GM10248 (cell line): ENCODE results near the gene CFP.

ENCODE experiments used
- CTCF ChIA-PET: fragments of 300-600 bp; sonication (Branson Sonifier 250); formaldehyde crosslinking; extraction: SDS; loops from one replicate; lab custom pipeline; 2021; ENCODE audit warnings: antibody characterized with exemption; lab: Yijun Ruan, JAX
- POLR2A ChIA-PET: fragments of 350-650 bp; sonication (Branson Sonifier 250); formaldehyde crosslinking; extraction: SDS; loops from one replicate; lab custom pipeline; 2020; ENCODE audit warnings: antibody characterized with exemption; lab: Yijun Ruan, JAX
- DNase-seq: peaks from one replicate; pipeline ENCODE4 v3.0.0; 2012; ENCODE audit errors: extremely low spot score
- TF ChIP-seq, protein P1 (sequence below): IDR thresholded peaks from 2 replicates; pipeline ENCODE4 v1.5.1; 2012; ENCODE audit warnings: mild to moderate bottlenecking, low read depth; ENCODE audit errors: extremely low read depth, missing control alignments, control extremely low read depth

CFP gene

DNA sequence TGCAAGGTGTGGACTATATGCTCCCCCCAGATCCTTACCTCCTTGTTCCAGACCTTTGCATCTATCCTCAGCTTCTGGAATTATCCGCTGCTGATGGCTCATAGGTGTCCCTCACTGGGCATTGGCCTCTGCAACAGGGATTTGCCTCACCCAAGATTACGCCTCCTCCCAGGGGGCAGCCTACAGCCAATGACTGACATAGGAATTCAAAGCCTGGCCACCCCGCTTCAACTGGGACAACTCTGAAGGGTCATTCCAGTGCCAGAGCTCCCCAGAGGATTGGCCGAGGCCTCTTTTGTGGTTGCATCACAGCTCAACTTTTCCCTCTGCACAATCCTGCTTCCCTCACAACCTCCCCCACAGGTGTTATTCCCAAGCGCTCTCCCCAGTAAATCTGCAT is 15.1 kb downstream of the CFP start:
- ChIA-PET CTCF (interaction anchor here (1.6 kb wide), 1 partner anchor 9 kb away, joined by 6 read pairs; no protein-coding TSS in a partner anchor), POLR2A (no interaction called here)
- DNase-seq, result no peak
- TF ChIP-seq, protein P1, sequence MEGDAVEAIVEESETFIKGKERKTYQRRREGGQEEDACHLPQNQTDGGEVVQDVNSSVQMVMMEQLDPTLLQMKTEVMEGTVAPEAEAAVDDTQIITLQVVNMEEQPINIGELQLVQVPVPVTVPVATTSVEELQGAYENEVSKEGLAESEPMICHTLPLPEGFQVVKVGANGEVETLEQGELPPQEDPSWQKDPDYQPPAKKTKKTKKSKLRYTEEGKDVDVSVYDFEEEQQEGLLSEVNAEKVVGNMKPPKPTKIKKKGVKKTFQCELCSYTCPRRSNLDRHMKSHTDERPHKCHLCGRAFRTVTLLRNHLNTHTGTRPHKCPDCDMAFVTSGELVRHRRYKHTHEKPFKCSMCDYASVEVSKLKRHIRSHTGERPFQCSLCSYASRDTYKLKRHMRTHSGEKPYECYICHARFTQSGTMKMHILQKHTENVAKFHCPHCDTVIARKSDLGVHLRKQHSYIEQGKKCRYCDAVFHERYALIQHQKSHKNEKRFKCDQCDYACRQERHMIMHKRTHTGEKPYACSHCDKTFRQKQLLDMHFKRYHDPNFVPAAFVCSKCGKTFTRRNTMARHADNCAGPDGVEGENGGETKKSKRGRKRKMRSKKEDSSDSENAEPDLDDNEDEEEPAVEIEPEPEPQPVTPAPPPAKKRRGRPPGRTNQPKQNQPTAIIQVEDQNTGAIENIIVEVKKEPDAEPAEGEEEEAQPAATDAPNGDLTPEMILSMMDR, result no peak

DNA sequence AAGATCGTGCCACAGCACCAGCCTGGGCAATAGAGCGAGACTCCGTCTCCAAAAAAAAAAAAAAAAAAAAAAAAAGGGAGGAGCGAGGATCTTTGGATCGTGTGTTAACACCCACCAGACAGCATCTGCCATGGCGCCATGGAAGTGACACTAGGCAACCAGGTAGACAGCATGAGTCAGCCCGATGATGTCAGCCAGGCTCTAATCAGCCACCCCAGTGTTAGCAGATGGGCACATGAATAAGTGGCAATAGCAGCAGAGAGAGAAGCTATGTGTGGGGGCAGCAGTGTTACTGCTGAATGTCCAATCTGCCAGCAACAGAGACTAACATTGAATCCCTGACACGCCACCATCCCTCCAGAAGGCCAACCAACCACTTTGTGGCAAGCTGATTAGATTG is 16.6 kb downstream of the CFP start:
- no peak for DNase-seq
- ChIA-PET CTCF (interaction anchor here (1.0 to 1.6 kb wide), 3 partner anchors 10 to 42 kb away, joined by 3 to 6 read pairs (median 3); no protein-coding TSS in a partner anchor), POLR2A (no interaction called here)
- TF ChIP-seq, protein P1, result no peak

DNA sequence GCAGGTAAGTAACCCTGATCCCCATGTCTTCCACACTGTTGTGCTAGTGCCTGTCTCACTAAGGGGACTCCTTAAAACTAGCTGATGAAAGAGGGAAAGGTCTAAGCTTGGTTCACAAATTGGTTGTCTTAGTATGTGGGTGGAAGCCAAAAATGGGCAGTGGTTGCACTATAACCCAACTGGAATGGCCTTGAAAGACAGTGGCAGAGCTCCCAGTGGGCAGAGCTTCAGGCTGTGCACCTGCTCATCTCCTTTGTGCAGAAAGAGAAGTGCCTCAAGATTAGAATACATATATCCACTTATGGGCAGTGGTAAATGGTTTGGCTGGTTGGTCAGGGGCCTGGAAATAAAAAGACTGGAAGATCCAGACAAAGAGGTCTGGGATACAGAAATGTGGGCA is 17.3 kb downstream of the CFP start:
- POLR2A ChIA-PET, result no interaction called here
- DNase-seq, result no peak
- CTCF ChIA-PET, result no interaction called here
- TF ChIP-seq, protein P1, result no peak

DNA sequence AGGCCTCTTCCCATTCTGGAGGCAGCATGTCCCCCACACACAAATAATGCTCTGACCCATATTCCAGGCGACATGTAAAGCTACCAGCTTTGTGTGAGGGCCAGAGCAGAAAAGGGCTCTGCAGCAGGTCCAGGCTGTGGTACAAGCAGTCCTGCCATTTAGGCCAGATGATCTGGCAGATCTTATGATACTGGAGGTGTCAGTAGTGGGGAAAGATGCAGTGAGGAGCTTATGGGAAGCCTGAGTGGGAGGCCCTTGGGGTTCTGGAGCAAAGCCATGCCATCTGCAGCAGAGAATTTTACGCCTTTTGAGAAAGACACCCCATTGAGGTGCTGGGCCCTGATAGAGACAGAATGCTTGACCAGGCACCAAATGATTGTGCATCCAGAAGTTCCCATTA is 17.8 kb downstream of the CFP start:
- no peak for DNase-seq
- CTCF ChIA-PET, result no interaction called here
- TF ChIP-seq, protein P1, result no peak
- POLR2A ChIA-PET, result no interaction called here

DNA sequence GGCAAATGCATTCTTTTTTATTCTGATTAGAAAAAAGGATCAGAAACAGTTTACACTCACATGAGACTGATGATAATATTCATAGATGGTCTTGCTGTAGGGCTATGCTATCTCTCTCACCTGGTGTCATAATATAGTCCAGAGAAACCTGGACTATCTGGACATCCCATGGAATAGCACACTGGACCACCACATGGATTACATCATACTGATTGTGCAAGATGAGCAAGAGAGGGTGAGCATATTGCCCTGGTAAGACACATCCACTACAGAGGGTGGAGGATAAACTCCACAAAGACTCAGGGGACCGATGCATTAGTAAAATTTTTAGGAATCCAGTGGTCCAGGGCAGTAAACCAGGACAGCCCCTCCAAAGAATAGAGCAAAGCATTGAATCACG is 18.2 kb downstream of the CFP start:
- ChIA-PET CTCF (no interaction called here), POLR2A (no interaction called here)
- no peak for DNase-seq
- TF ChIP-seq, protein P1, result no peak

DNA sequence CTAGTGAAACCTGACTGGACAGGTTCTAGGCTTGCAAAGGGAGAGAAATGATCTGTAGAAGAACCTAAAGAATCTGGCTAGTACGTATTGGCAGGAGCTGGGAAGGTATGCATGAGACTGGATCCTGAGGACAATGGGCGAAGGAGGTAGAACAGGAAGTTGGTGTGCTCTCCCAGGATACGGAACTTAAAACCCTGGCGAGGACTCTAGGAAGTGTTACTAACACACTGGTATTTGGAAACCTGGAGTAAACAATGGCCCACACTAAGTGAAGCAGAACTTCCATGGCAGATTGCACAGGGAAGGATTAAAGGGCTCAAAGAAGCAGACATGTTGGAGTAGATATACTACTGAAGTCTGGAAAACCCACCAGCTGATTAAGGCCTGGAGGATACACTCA is 19.2 kb downstream of the CFP start:
- CTCF ChIA-PET, result no interaction called here
- POLR2A ChIA-PET, result no interaction called here
- no peak for DNase-seq
- TF ChIP-seq, protein P1, result no peak
